OCI-LY7 (cell line): Measurements from ENCODE around the gene TTC21A. TPM values are rescaled to one million over a fixed set of nuclear protein-coding genes. Genes with fewer than 3 reads are reported as not detected.
"Not testable (repeated sequence)": the region's sequence is repeated elsewhere in the genome, so short reads cannot be mapped to it uniquely, and the experiment has no call there.

Experiments
- Bru-seq: library from RNA; stranded (reverse); fragments of 400-500 nt; gene quantifications from one replicate; lab custom pipeline; 2021; lab: Mats Ljungman, UMichigan
- BruChase-seq, 2 experiments: library from RNA; stranded (reverse); fragments of 400-500 nt; gene quantifications; one replicate each; lab custom pipeline; 2021; lab: Mats Ljungman, UMichigan
- BruUV-seq: library from RNA; stranded (reverse); fragments of 400-500 nt; replicated peaks from 2 replicates; lab custom pipeline; 2021; lab: Mats Ljungman, UMichigan
- CTCF ChIA-PET: fragments of 300-600 bp; sonication (Branson Sonifier 250); formaldehyde crosslinking; loops from one replicate; lab custom pipeline; 2022; ENCODE audit warnings: antibody characterized with exemption; ENCODE audit not compliant: unreplicated experiment; lab: Charles Lee
- POLR2A ChIA-PET: fragments of 300-600 bp; sonication (Branson Sonifier 250); formaldehyde crosslinking; loops from one replicate; lab custom pipeline; 2022; ENCODE audit warnings: antibody characterized with exemption; lab: Charles Lee
- DNase-seq: peaks from one replicate; pipeline ENCODE4 v3.0.0-alpha.2; 2015; ENCODE audit warnings: low spot score
- H2AFZ ChIP-seq: fragments of 200-600 bp; sonication (generic), shearing (Covaris generic); 2 replicates; pipeline ENCODE4 v1.6.1; 2014; ENCODE audit warnings: mild to moderate bottlenecking, antibody characterized with exemption, low read length, moderate library complexity
- H3K27ac ChIP-seq: fragments of 200-600 bp; sonication (generic); 2 replicates; pipeline ENCODE4 v1.5.1; 2014; ENCODE audit warnings: mixed run types, low read depth, mild to moderate bottlenecking, moderate library complexity, low read length, inconsistent platforms; ENCODE audit not compliant: poor library complexity, severe bottlenecking
- H3K36me3 ChIP-seq: fragments of 200-600 bp; sonication (generic); 2 replicates; pipeline ENCODE4 v1.6.1; 2014; ENCODE audit warnings: mild to moderate bottlenecking, antibody characterized with exemption, low read length, moderate library complexity, mixed read lengths; ENCODE audit not compliant: insufficient read depth
- H3K4me1 ChIP-seq: fragments of 200-600 bp; sonication (generic); 2 replicates; pipeline ENCODE4 v1.5.1; 2014; ENCODE audit warnings: mild to moderate bottlenecking, low read length; ENCODE audit not compliant: insufficient read depth, poor library complexity, severe bottlenecking
- H3K4me2 ChIP-seq: fragments of 200-600 bp; sonication (generic); 2 replicates; pipeline ENCODE4 v1.6.1; 2014; ENCODE audit warnings: mild to moderate bottlenecking, low read length
- H3K4me3 ChIP-seq: fragments of 200-600 bp; sonication (generic); 2 replicates; pipeline ENCODE4 v1.5.1; 2014; ENCODE audit warnings: mild to moderate bottlenecking, low read depth, low read length; ENCODE audit not compliant: poor library complexity, severe bottlenecking
- H3K79me2 ChIP-seq: fragments of 200-600 bp; sonication (generic); 2 replicates; pipeline ENCODE4 v1.6.1; 2016; ENCODE audit warnings: low read depth, mild to moderate bottlenecking, low read length, moderate library complexity, mixed read lengths; ENCODE audit not compliant: insufficient read depth
- H3K9me2 ChIP-seq: fragments of 200-600 bp; sonication (generic); 2 replicates; pipeline ENCODE4 v1.6.1; 2016; ENCODE audit warnings: mild to moderate bottlenecking, low read length, mixed read lengths; ENCODE audit not compliant: insufficient read depth
- H3K9me3 ChIP-seq: fragments of 200-600 bp; sonication (generic); 2 replicates; pipeline ENCODE4 v1.6.1; 2014; ENCODE audit warnings: mild to moderate bottlenecking, mixed run types, low read length, mixed read lengths
- H4K20me1 ChIP-seq: fragments of 200-600 bp; sonication (generic); 2 replicates; pipeline ENCODE4 v1.6.1; 2014; ENCODE audit warnings: mild to moderate bottlenecking, antibody characterized with exemption, low read length, moderate library complexity, mixed read lengths; ENCODE audit not compliant: insufficient read depth
- EZH2phosphoT487 ChIP-seq: fragments of 200-600 bp; sonication (generic); IDR thresholded peaks from 2 replicates; pipeline ENCODE4 v1.6.1; 2018; ENCODE audit warnings: low read depth, borderline replicate concordance, mild to moderate bottlenecking, mixed run types, antibody characterized with exemption, low read length, moderate library complexity, mixed read lengths
- intact Hi-C: fragments of 100-400 bp; cut with micrococcal nuclease; formaldehyde crosslinking; loops from one replicate; pipeline ENCODE4 v1.10.0; 2022; ENCODE audit not compliant: unreplicated experiment
- long read RNA-seq: library from polyadenylated mRNA; stranded (forward); transcript quantifications from one replicate; pipeline ENCODE4 v2.0.0, GENCODE V29; 2022
- total RNA-seq, 2 experiments: library from RNA; depleted of rRNA in 1 of 2; stranded (reverse); fragments of >200 nt in 1 of 2; shearing (Covaris generic) in 1 of 2; gene quantifications; 2 replicates each; pipeline ENCODE4 v1.2.3, GENCODE V29; 2014 to 2022
- TF ChIP-seq, protein P1 (sequence below): fragments of 200-600 bp; sonication (generic); conservative IDR thresholded peaks from 2 replicates; pipeline ENCODE4 v1.5.1; 2014; ENCODE audit warnings: mild to moderate bottlenecking, antibody characterized with exemption, low read length, moderate library complexity, mixed read lengths

The TTC21A gene, protein sequence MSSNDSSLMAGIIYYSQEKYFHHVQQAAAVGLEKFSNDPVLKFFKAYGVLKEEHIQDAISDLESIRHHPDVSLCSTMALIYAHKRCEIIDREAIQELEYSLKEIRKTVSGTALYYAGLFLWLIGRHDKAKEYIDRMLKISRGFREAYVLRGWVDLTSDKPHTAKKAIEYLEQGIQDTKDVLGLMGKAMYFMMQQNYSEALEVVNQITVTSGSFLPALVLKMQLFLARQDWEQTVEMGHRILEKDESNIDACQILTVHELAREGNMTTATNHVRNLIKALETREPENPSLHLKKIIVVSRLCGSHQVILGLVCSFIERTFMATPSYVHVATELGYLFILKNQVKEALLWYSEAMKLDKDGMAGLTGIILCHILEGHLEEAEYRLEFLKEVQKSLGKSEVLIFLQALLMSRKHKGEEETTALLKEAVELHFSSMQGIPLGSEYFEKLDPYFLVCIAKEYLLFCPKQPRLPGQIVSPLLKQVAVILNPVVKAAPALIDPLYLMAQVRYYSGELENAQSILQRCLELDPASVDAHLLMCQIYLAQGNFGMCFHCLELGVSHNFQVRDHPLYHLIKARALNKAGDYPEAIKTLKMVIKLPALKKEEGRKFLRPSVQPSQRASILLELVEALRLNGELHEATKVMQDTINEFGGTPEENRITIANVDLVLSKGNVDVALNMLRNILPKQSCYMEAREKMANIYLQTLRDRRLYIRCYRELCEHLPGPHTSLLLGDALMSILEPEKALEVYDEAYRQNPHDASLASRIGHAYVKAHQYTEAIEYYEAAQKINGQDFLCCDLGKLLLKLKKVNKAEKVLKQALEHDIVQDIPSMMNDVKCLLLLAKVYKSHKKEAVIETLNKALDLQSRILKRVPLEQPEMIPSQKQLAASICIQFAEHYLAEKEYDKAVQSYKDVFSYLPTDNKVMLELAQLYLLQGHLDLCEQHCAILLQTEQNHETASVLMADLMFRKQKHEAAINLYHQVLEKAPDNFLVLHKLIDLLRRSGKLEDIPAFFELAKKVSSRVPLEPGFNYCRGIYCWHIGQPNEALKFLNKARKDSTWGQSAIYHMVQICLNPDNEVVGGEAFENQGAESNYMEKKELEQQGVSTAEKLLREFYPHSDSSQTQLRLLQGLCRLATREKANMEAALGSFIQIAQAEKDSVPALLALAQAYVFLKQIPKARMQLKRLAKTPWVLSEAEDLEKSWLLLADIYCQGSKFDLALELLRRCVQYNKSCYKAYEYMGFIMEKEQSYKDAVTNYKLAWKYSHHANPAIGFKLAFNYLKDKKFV (N-terminal part only)
- total RNA-seq (2014; rRNA removed; shearing (Covaris generic)) = 10.5 and 12.8 TPM in 2 replicates
- total RNA-seq (2022) = 27.1 and 32.3 TPM in 2 replicates
- Bru-seq, nascent RNA = percentile 55 among the genes with signal in this experiment
- BruChase-seq, experiment 1, labeled RNA remaining after a 6-hour chase = percentile 58 among the genes with signal in this experiment
- percentile 58 among the genes with signal in this experiment for BruChase-seq, experiment 2, labeled RNA remaining after a 2-hour chase
- long read RNA-seq, partial matches to known transcripts = 20 of 41 reads
- long read RNA-seq, other reads (novel, unspliced or antisense) = 17 of 41 reads

DNA sequence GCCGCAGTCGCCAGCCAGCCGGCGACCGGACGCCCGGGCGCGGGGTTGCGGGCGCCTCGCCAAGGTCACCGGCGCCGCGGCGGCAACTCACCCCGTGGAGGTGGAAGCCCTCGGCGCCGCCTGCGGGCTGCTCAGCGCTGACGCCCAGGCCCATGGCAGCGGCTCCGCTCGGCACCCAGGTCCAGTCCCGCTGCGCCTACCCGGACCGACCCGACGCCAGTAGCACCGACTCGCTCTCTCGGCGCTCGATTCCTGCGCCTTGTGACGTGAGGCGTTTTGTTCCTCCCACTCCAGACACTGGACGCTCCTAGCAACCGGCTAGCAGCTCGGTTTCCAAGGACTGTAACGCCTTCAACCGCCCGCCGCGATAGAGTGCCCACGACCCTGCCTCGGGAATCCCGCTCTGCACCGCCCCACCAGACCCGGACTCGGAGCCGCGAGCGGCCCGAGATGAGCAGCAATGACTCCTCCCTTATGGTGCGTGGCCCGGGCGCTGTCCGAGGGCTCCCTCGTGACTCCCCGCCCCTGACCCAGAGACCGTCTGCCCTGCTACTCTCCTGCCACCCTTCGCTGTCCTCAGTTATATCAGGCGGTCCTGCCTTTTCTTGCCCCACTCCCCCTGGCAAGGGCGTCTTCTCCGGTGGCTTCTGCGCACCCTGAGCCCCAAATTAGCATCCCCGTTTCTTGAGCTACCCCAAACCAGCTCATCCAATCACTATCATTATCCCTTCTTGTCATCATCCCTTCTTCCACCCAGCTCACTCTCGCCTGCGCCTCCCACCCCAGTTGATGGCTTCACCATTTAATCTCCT lies at the start of gene TTC21A, which contains the start of gene GORASP1:
TSS of gene TTC21A (plus strand) at position 293 of the 812 bp plus-strand sequence. CDS start at position 451, 158 bp downstream.
TSS of gene GORASP1 (minus strand) at position 240 of the 812 bp plus-strand sequence. CDS start at position 154, 86 bp downstream.
- no peaks in the 10 kb centered on the region for H3K9me3 ChIP-seq

DNA sequence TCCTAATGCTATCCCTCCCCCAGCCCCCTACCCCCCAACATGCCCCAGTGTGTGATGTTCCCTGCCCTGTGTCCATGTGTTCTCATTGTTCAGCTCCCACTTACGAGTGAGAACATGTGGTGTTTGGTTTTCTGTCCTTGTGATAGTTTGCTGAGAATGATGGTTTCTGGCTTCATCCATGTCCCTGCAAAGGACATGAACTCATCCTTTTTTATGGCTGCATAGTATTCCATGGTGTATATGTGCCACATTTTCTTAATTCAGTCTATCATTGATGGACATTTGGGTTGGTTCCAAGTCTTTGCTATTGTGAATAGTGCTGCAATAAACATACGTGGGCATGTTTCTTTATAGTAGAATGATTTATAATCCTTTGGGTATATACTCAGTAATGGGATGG lies 46.3 kb upstream of the TTC21A start:
- H3K9me2 ChIP-seq, intact Hi-C loops, DNase-seq, H4K20me1 ChIP-seq, H3K9me3 ChIP-seq, BruUV-seq, H3K36me3 ChIP-seq, H2AFZ ChIP-seq, CTCF ChIA-PET, H3K4me3 ChIP-seq, H3K4me2 ChIP-seq, H3K27ac ChIP-seq: not testable (repeated sequence)
- H3K4me1 ChIP-seq = peaks cover 11% of the 10 kb centered on the region
- H3K79me2 ChIP-seq = peaks cover 24% of the 10 kb centered on the region; the same call in 1 of the 2 replicates
- POLR2A ChIA-PET = interaction anchor here (0.7 kb wide), 1 partner anchor 167 kb away, joined by 3 read pairs; no protein-coding TSS in a partner anchor

More for the DNA sequence above, at the start of gene TTC21A, which contains the start of gene GORASP1:
- H3K4me3 ChIP-seq = peak within 1 kb of the TSS; percentile 85
- peak within 1 kb of the TSS; percentile 82 for H2AFZ ChIP-seq
- no peaks in the 10 kb centered on the region for H4K20me1 ChIP-seq
- peak within 1 kb of the TSS; percentile 96 for H3K4me2 ChIP-seq
- DNase-seq = peak; percentile 76
- TF ChIP-seq, protein P1, sequence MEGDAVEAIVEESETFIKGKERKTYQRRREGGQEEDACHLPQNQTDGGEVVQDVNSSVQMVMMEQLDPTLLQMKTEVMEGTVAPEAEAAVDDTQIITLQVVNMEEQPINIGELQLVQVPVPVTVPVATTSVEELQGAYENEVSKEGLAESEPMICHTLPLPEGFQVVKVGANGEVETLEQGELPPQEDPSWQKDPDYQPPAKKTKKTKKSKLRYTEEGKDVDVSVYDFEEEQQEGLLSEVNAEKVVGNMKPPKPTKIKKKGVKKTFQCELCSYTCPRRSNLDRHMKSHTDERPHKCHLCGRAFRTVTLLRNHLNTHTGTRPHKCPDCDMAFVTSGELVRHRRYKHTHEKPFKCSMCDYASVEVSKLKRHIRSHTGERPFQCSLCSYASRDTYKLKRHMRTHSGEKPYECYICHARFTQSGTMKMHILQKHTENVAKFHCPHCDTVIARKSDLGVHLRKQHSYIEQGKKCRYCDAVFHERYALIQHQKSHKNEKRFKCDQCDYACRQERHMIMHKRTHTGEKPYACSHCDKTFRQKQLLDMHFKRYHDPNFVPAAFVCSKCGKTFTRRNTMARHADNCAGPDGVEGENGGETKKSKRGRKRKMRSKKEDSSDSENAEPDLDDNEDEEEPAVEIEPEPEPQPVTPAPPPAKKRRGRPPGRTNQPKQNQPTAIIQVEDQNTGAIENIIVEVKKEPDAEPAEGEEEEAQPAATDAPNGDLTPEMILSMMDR = 0 out of 2 replicates have a peak, but pooled peaks have one; percentile 13
- no peak for TF ChIP-seq EZH2phosphoT487
- peaks cover 61% of the 10 kb centered on the region for H3K4me1 ChIP-seq
- ChIA-PET CTCF (interaction anchor here (1.1 to 1.4 kb wide), 2 partner anchors 71 to 181 kb away, joined by 4 to 5 read pairs; no protein-coding TSS in a partner anchor), POLR2A (interaction anchor here (0.6 to 2.8 kb wide), 9 partner anchors 11 to 180 kb away, joined by 3 to 11 read pairs (median 4); no protein-coding TSS in a partner anchor)
- no TSS peak for BruUV-seq
- peak within 1 kb of the TSS; percentile 97 for H3K27ac ChIP-seq
- peaks cover 25% of the 10 kb centered on the region for H3K36me3 ChIP-seq
- intact Hi-C loops = loop anchor here (1.0 to 2.0 kb wide), 4 partner anchors 15 to 181 kb away; no protein-coding TSS in a partner anchor
- H3K79me2 ChIP-seq = peaks cover 13% of the 10 kb centered on the region; the same call in 1 of the 2 replicates
- no peaks in the 10 kb centered on the region for H3K9me2 ChIP-seq
